Hepatocyte (in vitro differentiated cells): ENCODE data around the gene EIF5A2.

ENCODE experiments used
- CTCF ChIP-seq: fragments of 200-600 bp; sonication (generic); IDR thresholded peaks from 2 replicates; pipeline ENCODE4 v1.5.1; 2016; ENCODE audit warnings: antibody characterized with exemption, mild to moderate bottlenecking; ENCODE audit not compliant: poor library complexity
- EZH2 ChIP-seq: fragments of 200-600 bp; sonication (generic); IDR thresholded peaks from 2 replicates; pipeline ENCODE4 v1.6.1; 2016; ENCODE audit warnings: antibody characterized with exemption, mild to moderate bottlenecking, borderline replicate concordance
- EZH2phosphoT487 ChIP-seq: fragments of 200-600 bp; sonication (generic); IDR thresholded peaks from one replicate; pipeline ENCODE4 v1.6.1; 2018; ENCODE audit warnings: antibody characterized with exemption, mild to moderate bottlenecking, low read depth, moderate library complexity; ENCODE audit not compliant: unreplicated experiment, severe bottlenecking

DNA sequence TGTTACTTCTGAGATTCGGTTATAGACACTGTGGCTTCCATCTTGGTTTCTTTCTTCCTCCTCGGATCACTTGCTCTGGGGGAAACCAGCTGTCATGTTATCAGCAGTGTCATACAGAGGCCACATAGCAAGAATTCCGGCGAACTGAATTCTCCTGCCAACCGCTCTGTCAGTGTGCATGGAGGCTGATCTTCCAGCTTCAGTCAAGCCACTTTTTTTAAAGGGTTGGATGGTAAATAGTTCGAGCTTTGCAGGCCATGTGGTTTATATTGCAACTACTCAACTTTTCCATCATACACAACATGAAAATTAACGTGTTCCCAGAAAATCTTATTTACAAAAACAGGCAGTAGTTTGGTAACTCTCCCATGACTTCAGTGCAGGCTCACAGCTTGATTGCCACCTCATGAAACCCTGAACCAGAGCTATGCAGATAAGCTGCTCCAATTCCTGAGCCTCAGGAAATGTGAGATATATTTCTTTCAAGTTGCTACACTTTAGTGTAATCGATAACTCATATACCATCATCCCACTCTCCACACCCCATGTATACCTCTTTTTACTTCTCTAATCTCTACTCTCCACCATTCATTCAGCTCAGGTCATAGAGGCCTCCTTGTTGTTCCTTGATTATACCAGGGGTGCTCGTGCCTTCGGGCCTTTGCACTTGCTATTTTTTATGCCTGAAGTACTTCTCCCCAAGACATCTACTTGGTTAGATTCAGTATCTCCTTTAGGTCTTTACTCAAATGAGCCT is 45.6 kb downstream of the EIF5A2 start:
- TF ChIP-seq EZH2 (no peak), CTCF (no peak), EZH2phosphoT487 (no peak)
